H9 (cell line): ENCODE measurements around the gene GLRA1. TPM values are rescaled to one million over a fixed set of nuclear protein-coding genes. Genes with fewer than 3 reads are reported as not detected.

Experiments used
- DNase-seq: peaks from one replicate; pipeline ENCODE4 v3.0.0-alpha.2; 2017
- H2AFZ ChIP-seq: one replicate; pipeline ENCODE4 v1.6.1; 2013; ENCODE audit warnings: mild to moderate bottlenecking, low read length, control low read depth, moderate library complexity
- H2AK5ac ChIP-seq: 2 replicates; pipeline ENCODE4 v1.6.1; 2013; ENCODE audit warnings: low read length, control low read depth, mixed read lengths; ENCODE audit not compliant: insufficient read length
- H2BK120ac ChIP-seq: one replicate; pipeline ENCODE4 v1.6.1; 2013; ENCODE audit warnings: low read depth, mild to moderate bottlenecking, low read length, control low read depth, inconsistent platforms; ENCODE audit not compliant: poor library complexity, severe bottlenecking
- H2BK12ac ChIP-seq: 2 replicates; pipeline ENCODE4 v1.6.1; 2013; ENCODE audit warnings: low read length, control low read depth, mixed read lengths, low read depth; ENCODE audit not compliant: insufficient read length
- H2BK15ac ChIP-seq: 2 replicates; pipeline ENCODE4 v1.6.1; 2013; ENCODE audit warnings: low read depth, low read length, control low read depth
- H2BK20ac ChIP-seq: one replicate; pipeline ENCODE4 v1.6.1; 2013; ENCODE audit warnings: low read depth, mild to moderate bottlenecking, low read length, control low read depth, inconsistent platforms; ENCODE audit not compliant: poor library complexity, severe bottlenecking
- H2BK5ac ChIP-seq: 2 replicates; pipeline ENCODE4 v1.6.1; 2013; ENCODE audit warnings: low read length, control low read depth, mixed read lengths; ENCODE audit not compliant: insufficient read length
- H3K14ac ChIP-seq: 2 replicates; pipeline ENCODE4 v1.6.1; 2013; ENCODE audit warnings: low read length, control low read depth; ENCODE audit not compliant: insufficient read depth
- H3K18ac ChIP-seq: 2 replicates; pipeline ENCODE4 v1.6.1; 2013; ENCODE audit warnings: low read depth, mild to moderate bottlenecking, mixed read lengths, low read length, control low read depth; ENCODE audit not compliant: insufficient read length
- H3K23ac ChIP-seq: 2 replicates; pipeline ENCODE4 v1.6.1; 2013; ENCODE audit warnings: low read length, control low read depth, mixed read lengths, low read depth; ENCODE audit not compliant: insufficient read length
- H3K23me2 ChIP-seq: 2 replicates; pipeline ENCODE4 v1.6.1; 2013; ENCODE audit warnings: low read depth, mild to moderate bottlenecking, mixed read lengths, low read length, control low read depth; ENCODE audit not compliant: insufficient read length, poor library complexity, severe bottlenecking
- H3K27ac ChIP-seq: 2 replicates; pipeline ENCODE4 v1.5.1; 2013; ENCODE audit warnings: low read length, control low read depth, mixed read lengths, low read depth; ENCODE audit not compliant: insufficient read length
- H3K27me3 ChIP-seq: 2 replicates; pipeline ENCODE4 v1.6.1; 2013; ENCODE audit warnings: low read length, control low read depth, inconsistent platforms; ENCODE audit not compliant: insufficient read depth
- H3K4ac ChIP-seq: 2 replicates; pipeline ENCODE4 v1.6.1; 2013; ENCODE audit warnings: low read depth, mild to moderate bottlenecking, control low read depth, inconsistent platforms, low read length, moderate library complexity
- H3K4me1 ChIP-seq: 2 replicates; pipeline ENCODE4 v1.6.1; 2013; ENCODE audit warnings: low read length, control low read depth, inconsistent platforms; ENCODE audit not compliant: insufficient read depth
- H3K4me2 ChIP-seq: 2 replicates; pipeline ENCODE4 v1.6.1; 2013; ENCODE audit warnings: low read length, control low read depth, mixed read lengths; ENCODE audit not compliant: insufficient read length, insufficient read depth
- H3K56ac ChIP-seq: 2 replicates; pipeline ENCODE4 v1.6.1; 2013; ENCODE audit warnings: low read depth, mild to moderate bottlenecking, mixed read lengths, low read length, control low read depth; ENCODE audit not compliant: insufficient read length
- H3K79me1 ChIP-seq: 2 replicates; pipeline ENCODE4 v1.6.1; 2013; ENCODE audit warnings: low read depth, mild to moderate bottlenecking, moderate library complexity, low read length, control low read depth, inconsistent platforms; ENCODE audit not compliant: insufficient read depth, poor library complexity, severe bottlenecking
- H3K79me2 ChIP-seq: 2 replicates; pipeline ENCODE4 v1.6.1; 2013; ENCODE audit warnings: low read length, control low read depth, inconsistent platforms; ENCODE audit not compliant: insufficient read depth
- H3K9ac ChIP-seq: 2 replicates; pipeline ENCODE4 v1.6.1; 2013; ENCODE audit warnings: low read length, control low read depth, mixed read lengths; ENCODE audit not compliant: insufficient read length; ENCODE audit errors: extremely low read depth
- H3K9me3 ChIP-seq: one replicate; pipeline ENCODE4 v1.6.1; 2013; ENCODE audit warnings: low read depth, low read length, inconsistent platforms; ENCODE audit not compliant: control insufficient read depth
- H3T11ph ChIP-seq: one replicate; pipeline ENCODE4 v1.6.1; 2013; ENCODE audit warnings: mild to moderate bottlenecking, low read length, control low read depth, inconsistent platforms
- H4K20me1 ChIP-seq: one replicate; pipeline ENCODE4 v1.6.1; 2013; ENCODE audit not compliant: control insufficient read depth, insufficient read length, insufficient read depth
- H4K5ac ChIP-seq: 2 replicates; pipeline ENCODE4 v1.6.1; 2013; ENCODE audit warnings: low read depth, mild to moderate bottlenecking, mixed read lengths, low read length, control low read depth; ENCODE audit not compliant: insufficient read length
- H4K8ac ChIP-seq: replicated peaks from 2 replicates; pipeline ENCODE4 v1.6.1; 2013; ENCODE audit warnings: low read length, control low read depth, mixed read lengths, low read depth; ENCODE audit not compliant: insufficient read length
- H4K91ac ChIP-seq: 2 replicates; pipeline ENCODE4 v1.6.1; 2013; ENCODE audit warnings: low read depth, mild to moderate bottlenecking, moderate library complexity, mixed read lengths, low read length, control low read depth; ENCODE audit not compliant: insufficient read length
- H3K27ac Mint-ChIP-seq, 3 experiments: 2 replicates in 2 of 3; 3 replicates in 1 of 3; pipeline ENCODE4 v1.8.0; 2020 to 2021; ENCODE audit warnings: mixed read lengths in 3 of 3, mild to moderate bottlenecking in 1 of 3, moderate library complexity in 1 of 3
- H3K27me3 Mint-ChIP-seq: 2 replicates; pipeline ENCODE4 v1.8.0; 2021; ENCODE audit warnings: low read depth, mild to moderate bottlenecking, moderate library complexity, mixed read lengths
- H3K36me3 Mint-ChIP-seq, 3 experiments: 2 replicates in 2 of 3; 3 replicates in 1 of 3; pipeline ENCODE4 v1.8.0; 2020 to 2021; ENCODE audit warnings: low read depth in 3 of 3, mixed read lengths in 3 of 3; ENCODE audit not compliant: insufficient read depth in 1 of 3
- H3K4me1 Mint-ChIP-seq, 2 experiments: 2 replicates each; pipeline ENCODE4 v1.8.0; 2020; ENCODE audit warnings: mixed read lengths in 2 of 2
- H3K4me3 Mint-ChIP-seq, 2 experiments: 2 replicates in 1 of 2; 3 replicates in 1 of 2; pipeline ENCODE4 v1.8.0; 2020 to 2021; ENCODE audit warnings: mild to moderate bottlenecking in 2 of 2, mixed read lengths in 2 of 2, moderate library complexity in 1 of 2
- H3K9me3 Mint-ChIP-seq, 2 experiments: 2 replicates in 1 of 2; 3 replicates in 1 of 2; pipeline ENCODE4 v1.8.0; 2020; ENCODE audit warnings: mild to moderate bottlenecking in 2 of 2, mixed read lengths in 2 of 2, moderate library complexity in 1 of 2
- WGBS: extraction: QIAGEN DNeasy Blood & Tissue Kit; methylation state at CpG from one replicate; pipeline ENCODE4 v1.1.7; 2013; ENCODE audit warnings: missing lambda C conversion rate, low lambda C conversion rate, mixed read lengths; ENCODE audit not compliant: insufficient read length; ENCODE audit errors: extremely low coverage; 5-methylcytosine and 5-hydroxymethylcytosine counted together
- total RNA-seq: library from RNA; stranded (reverse); gene quantifications from 2 replicates; pipeline ENCODE4 v1.2.1, GENCODE V29; 2021
- TF ChIP-seq, protein P1 (sequence below): fragments of 200-600 bp; sonication (generic); conservative IDR thresholded peaks from 3 replicates; pipeline ENCODE4 v1.8.0; 2021; ENCODE audit warnings: antibody characterized with exemption, mild to moderate bottlenecking

The GLRA1 gene
- total RNA-seq, 1 experiment from 2014 or later = not detected

DNA sequence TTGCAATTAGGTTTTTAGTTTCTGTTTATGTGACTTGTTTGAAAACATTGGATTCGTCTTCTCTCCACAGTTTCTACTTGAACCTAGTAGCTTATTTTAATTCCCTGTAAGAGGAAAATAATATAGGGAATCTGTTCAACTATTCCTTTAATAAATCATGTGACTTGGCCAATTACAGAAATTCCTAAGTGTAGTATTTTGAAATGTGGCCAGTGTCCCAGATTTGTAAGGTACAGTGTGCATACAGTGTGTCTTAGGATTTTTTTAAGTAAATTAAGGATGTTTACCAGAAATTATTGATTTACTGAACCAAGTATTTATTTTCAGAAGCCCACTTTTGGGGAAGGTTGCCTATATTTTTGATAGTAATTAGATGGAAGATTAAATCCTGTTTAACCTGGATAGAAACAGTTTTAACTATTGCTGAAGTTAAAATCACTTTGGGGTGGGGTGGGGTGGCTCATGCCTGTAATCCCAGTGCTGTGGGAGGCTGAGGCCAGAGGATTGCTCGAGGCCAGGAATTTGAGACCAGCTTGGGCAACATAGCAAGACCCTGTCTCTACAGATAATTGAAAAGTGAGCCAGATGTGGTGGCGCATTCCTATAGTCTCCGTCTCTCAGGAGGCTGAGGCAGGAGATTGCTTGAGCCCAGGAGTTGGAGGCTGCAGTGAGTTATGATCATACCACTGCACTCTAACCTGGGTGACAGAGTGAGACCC, 116.0 kb downstream of the GLRA1 start:
- Histone ChIP-seq H4K8ac (no peak overlapping the region), H2BK12ac (no peak overlapping the region), H4K5ac (no peak overlapping the region), H3K4me1 (no peaks in the 10 kb centered on the region; the same call in 1 of the 2 replicates), H3K9me3 (no peaks in the 10 kb centered on the region), H3K18ac (no peak overlapping the region), H2BK15ac (no peak overlapping the region), H3K4ac (no peak overlapping the region), H4K91ac (no peak overlapping the region), H3T11ph (no peak overlapping the region), H3K79me2 (no peaks in the 10 kb centered on the region; the same call in 1 of the 2 replicates), H3K23ac (no peak overlapping the region), H2AK5ac (no peak overlapping the region), H3K27ac (no peak overlapping the region), H3K79me1 (no peaks in the 10 kb centered on the region), H3K56ac (no peak overlapping the region), H2BK20ac (no peak overlapping the region), H4K20me1 (no peaks in the 10 kb centered on the region), H3K27me3 (no peaks in the 10 kb centered on the region), H2BK5ac (no peak overlapping the region), H3K23me2 (no peaks in the 10 kb centered on the region), H3K4me2 (no peak overlapping the region), H3K9ac (no peak overlapping the region), H3K14ac (no peak overlapping the region), H2AFZ (no peak overlapping the region), H2BK120ac (no peak overlapping the region)
- no CpG with 5 or more reads among the region's 4 CpGs for WGBS
- Mint-ChIP-seq H3K9me3 (no peaks in the 10 kb centered on the region), H3K4me3 (no peak overlapping the region), H3K27ac (no peak overlapping the region), H3K27me3 (no peaks in the 10 kb centered on the region), H3K36me3 (peaks cover 46 to 90% (median 81%) of the 10 kb centered on the region in 3 experiments; a peak in 6 of 7 replicates), H3K4me1 (no peaks in the 10 kb centered on the region; a peak in 1 of 4 replicates)
- DNase-seq = no peak
- TF ChIP-seq, protein P1, sequence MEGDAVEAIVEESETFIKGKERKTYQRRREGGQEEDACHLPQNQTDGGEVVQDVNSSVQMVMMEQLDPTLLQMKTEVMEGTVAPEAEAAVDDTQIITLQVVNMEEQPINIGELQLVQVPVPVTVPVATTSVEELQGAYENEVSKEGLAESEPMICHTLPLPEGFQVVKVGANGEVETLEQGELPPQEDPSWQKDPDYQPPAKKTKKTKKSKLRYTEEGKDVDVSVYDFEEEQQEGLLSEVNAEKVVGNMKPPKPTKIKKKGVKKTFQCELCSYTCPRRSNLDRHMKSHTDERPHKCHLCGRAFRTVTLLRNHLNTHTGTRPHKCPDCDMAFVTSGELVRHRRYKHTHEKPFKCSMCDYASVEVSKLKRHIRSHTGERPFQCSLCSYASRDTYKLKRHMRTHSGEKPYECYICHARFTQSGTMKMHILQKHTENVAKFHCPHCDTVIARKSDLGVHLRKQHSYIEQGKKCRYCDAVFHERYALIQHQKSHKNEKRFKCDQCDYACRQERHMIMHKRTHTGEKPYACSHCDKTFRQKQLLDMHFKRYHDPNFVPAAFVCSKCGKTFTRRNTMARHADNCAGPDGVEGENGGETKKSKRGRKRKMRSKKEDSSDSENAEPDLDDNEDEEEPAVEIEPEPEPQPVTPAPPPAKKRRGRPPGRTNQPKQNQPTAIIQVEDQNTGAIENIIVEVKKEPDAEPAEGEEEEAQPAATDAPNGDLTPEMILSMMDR = no peak
